Uterus (tissue), 2 donors: ENCODE measurements around the gene ZNF710.

Experiments used
- CTCF ChIP-seq, 4 experiments: fragments of 200-600 bp in 2 of 4; fragments of 450-650 bp in 2 of 4; sonication (generic) in 2 of 4; IDR thresholded peaks; one replicate each; pipeline ENCODE4 v1.5.1; 2016 to 2019; ENCODE audit warnings: antibody characterized with exemption in 4 of 4, mild to moderate bottlenecking in 2 of 4, moderate library complexity in 1 of 4
- POLR2A ChIP-seq, 2 donors: fragments of 450-650 bp; IDR thresholded peaks; one replicate each; pipeline ENCODE4 v1.6.1; 2016; ENCODE audit warnings: antibody characterized with exemption in 2 of 2, mild to moderate bottlenecking in 1 of 2, moderate library complexity in 1 of 2

GRCh38 chr15:90033448-90033847, 32.3 kb downstream of the ZNF710 start:
- no peak for TF ChIP-seq CTCF (IDR thresholded peaks at IDR 0.05)
- no peak for TF ChIP-seq POLR2A (IDR thresholded peaks at IDR 0.05)
